GM21529 (cell line): Measurements from ENCODE around the gene SPATC1L.
"Not testable (repeated sequence)": the region's sequence is repeated elsewhere in the genome, so short reads cannot be mapped to it uniquely, and the experiment has no call there.

Source experiments
- ATAC-seq: cut with Tn5 transposase; IDR thresholded peaks from one replicate; pipeline ENCODE4 v1.9.1; 2021; ENCODE audit not compliant: unreplicated experiment

Gene SPATC1L

DNA sequence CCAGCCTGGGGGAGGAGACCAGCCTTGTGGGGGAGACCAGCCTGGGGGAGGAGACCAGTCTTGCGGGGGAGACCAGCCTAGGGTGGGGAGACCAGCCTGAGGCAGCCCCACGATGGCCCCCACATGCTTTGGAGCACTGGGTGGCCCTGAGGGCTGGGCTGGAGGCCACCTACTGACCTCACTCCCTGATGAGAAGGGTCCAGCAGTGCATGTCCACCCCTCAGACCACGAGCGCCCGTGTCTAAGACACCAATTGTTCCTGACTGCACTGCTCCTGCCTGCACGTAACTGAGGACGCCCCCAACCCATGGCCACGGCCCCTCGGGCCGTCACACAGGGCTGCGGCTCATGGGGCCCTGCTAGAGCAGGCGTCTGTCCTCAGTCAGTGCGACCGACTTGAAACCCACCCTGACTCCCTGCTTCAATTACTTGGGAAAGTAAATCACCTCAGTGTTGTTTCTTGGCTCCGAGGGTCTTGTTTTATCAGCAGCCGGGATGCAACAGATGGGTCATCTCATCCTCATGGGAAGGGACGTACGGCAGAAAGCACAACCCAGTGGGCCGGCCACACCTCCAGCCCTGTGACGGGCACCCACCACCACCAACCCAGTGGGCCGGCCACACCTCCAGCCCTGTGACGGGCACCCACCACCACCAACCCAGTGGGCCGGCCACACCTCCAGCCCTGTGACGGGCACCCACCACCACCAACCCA lies at the start of gene SPATC1L:
Gene SPATC1L, minus strand, starts transcription at position 550 of the 715 bp plus-strand sequence. CDS start 1,643 bp downstream, outside the sequence.
- ATAC-seq = no peak

DNA sequence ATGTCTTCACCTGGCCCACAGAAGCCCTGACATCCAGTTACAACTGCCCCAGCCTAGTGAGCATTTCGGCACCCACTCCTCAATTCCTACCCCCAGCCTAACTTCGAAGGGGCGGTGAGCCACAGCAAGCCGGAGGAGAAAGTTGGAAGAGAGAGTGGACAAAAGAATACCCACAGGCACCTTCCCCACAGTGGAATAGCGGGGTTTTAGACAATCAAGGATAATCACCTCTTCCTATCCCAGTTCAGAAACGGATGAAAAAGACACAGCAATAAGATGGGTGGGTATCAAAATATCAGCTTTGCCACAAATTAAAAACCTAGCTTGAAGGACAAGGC lies 45.6 kb upstream of the SPATC1L start:
- no peak for ATAC-seq

GRCh38 chr21:46229133-46229922 lies 45.1 kb upstream of the SPATC1L start:
- peak; percentile 22 for ATAC-seq

DNA sequence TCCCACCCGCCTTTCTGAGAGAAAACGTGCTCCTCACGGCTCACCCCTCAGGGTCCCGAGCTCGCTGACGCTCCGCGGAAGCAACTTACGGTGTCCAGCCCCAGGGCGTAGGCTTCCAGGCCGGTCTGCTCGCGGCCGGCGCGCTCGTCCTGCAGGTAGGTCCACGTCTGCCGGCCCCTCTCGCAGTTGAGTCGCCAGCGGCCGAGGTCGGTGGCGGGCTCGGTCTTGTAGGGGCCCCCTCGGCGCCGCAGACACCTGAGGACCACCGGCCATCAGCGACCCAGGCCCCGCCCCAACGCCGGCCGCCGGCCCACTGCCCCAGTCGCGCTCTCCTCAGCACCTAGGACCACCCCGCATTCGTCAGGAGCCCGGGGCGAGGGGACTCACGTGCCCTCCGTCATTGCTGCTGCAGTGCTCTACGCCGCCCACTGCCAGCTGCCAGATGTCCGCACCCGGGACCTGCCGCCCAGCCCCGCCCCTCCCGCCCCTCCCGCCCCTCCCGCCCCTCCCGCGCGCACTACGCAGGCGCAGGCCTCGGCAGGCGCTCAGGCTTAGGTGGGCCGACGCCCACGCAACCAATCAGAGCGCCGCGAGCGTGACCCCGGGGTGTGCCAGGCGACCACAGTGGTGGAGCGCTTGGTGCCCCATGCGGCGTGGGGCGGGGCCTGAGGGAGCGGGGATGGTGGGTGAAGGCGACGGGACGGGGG lies 44.2 kb upstream of the SPATC1L start, which contains the start of gene LSS:
Gene LSS, minus strand, starts transcription at position 430 of the 707 bp plus-strand sequence. Its CDS starts 29 bp downstream, at position 401.
- peak; percentile 79 for ATAC-seq

DNA sequence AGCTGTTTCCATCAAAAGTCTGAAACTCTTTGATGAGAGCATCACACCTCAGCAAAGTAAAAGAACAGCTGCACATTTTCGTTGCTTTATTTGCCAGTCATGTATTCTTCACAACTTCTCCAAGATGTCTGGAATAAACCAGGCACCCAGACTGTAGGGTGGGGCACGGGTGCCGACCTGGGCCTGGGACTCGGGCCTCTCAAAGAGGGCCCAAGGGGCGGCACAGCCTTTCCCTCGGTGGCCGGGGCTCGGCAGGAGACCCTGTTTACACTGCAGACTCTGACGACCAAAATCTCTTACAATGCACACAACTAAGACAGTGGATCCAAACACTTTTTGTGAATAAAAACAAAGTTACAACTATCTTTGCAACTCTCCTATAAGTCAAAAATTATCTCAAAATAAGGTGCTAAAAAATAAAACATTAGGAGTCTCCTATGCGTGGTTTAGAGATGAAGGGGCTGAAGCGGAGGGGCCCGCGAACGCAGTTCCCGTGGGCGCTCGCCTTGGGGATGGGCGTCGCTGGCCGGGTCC lies 43.6 kb upstream of the SPATC1L start:
- ATAC-seq = no peak

DNA sequence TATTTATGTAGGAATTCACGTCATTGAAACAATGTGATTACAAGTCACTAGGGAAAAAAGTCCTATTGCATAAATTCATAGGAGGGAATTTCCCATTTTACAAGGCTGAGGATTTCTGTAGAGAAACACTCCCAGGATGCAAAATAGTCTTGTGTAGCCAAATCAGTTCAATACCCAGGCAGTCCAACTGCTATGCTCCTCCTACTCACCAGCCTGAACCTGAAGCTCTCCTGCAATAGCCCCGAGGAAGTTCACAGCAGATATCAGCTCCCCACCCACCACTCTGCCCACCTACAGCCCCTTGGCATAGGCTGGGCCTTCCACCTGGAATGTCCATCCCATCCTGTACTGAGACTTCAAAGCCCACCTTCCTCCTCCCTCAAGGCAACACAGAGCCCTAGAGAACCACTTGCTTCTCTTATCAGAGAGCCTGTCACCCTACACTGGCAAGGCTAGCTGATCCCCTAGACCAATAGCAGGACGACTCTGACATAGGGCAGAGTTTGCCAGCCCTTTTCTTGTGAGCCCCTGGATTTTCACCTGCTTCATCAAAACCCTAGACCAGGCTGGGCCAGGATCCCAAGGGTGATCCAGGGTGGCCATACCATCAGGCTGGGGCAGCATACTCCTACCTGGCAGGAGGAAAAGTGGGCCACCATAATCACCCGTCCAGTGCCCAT lies 42.8 kb upstream of the SPATC1L start:
- peak; percentile 27 for ATAC-seq

DNA sequence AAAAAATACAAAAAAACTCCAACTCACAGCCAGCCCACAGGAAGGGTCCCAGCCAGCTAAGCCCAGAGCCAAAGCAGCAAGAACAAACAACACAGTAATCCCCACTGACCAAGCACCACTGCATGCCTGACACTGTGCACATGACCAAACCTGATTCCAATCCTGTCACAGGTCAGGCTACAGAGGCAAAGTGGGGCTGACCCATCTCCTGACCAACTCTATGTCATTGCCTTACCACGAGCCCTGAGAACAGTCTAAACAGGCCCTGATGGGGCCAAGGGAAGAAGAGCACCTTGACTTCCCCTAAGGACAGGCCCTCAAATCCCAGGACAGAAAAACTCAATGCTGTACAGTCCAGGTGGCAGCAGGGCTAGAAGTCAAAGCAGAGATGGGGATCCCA lies 41.9 kb upstream of the SPATC1L start:
- ATAC-seq = no peak

DNA sequence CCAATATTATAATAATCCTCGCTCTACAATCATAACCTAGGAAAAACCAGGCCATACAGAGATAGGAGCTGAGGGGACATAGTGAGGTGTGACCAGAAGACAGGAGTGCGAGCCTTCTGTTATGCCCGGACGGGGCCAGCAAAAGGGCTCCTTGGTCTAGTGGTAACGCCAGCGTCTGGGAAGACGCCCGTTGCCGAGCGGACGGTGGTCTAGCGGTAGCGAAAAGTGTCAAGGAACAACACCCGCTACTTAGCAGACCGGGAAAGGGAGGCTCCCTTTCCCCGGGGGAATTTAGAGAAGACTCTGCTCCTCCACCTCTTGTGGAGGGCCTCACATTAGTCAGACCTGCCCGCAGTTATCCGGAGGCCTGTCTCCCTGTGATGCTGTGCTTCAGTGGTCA lies 39.4 kb upstream of the SPATC1L start:
- not testable (repeated sequence) for ATAC-seq

DNA sequence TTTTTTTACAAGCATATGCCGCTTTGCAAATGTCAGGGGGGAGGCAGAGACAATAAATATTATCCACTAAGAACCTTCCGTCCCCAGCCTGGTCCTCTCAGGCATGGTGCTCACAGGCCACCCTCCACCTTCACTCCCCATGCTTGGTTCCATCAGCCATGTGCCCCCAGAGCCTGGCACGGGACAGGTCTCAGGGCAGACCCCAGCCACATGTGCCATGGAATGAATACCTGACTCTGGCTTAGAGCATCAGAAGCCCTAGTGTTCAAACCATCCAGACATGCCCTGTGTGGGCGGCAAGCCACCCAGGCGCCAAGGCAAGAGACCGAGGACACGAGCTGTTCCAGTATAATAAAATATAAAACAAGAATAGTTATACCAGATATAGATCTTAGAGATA lies 39.0 kb upstream of the SPATC1L start:
- no peak for ATAC-seq

DNA sequence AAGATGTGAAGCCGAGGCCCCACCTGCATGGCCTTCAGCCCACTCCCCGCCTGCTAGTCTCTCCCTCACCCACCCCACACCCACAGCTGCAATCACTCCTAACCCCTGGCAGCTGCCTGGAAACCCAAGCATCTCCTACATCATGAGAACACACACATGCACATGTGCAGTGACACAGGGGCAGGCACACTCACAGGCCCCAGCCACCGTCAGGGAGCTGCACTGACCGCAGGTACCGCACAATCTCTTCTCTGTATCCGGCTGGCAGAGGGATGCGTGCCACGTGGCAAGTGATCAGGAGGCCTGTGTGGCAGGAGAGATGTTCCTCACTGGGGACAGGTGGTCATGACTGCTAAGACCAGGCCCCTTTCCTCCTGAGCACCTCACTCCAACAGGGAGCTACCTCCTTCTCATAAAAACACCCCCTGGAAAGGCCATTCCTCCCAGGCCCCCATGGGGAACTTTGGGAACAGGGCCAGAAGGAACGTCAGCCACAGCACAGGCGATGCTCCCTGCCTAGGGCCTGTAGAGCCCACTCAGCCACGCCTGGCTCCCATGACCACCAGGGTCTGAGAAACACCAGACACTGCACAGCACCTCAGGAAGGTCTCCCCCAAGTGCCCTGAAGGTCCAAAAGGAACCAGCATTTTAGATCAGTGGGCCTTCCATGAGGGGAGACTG lies 38.3 kb upstream of the SPATC1L start:
- no peak for ATAC-seq

DNA sequence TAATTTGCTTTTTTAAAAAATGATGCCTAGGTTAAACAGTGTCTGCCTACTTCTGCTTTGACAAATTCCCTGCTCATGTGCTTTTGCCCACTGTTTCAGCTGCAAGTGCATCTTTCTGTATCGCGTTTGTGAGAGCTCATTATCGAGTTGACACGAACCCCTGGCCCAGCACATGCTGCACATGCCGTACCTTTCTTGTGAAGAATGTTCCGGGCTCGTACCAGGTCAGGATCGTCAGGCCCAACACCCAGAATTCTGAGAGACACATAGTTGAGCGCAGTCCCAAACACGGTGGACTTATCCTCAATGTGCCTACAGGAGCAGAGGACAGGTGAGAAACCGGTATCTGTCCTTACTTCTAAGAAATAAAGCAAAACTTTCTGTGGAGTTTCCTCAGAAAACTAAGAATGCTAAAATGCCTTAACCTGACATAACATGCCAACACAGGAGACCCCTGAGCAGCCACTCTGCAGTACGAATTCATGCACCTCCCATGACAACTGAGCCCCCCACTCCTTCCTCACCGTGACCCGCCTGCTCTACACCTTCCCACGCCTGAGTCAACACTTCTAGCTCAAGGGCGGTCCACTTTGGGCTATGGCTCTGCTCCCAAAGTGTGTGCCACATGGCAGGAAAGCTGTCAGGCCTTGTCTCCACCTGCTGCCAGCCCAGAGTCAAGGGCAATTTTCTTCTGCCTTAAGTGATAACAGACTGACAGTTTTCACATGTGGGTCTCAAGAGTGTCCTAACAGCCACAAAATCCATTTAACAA lies 37.6 kb upstream of the SPATC1L start:
- ATAC-seq = no peak

DNA sequence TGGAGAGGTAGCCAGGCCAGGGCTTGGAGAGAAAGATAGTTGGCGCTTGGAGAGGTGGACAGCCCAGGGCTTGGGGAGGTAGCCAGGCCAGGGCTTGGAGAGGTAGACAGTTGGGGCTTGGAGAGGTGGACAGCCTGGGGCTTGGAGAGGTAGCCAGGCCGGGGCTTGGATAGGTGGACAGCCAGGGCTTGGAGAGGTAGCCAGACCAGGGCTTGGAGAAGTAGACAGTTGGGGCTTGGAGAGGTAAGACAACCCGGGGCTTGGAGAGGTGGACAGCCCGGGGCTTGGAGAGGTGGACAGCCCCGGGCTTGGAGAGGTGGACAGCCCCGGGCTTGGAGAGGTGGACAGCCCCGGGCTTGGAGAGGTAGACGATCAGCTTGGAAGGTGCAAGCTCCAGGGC lies 36.6 kb upstream of the SPATC1L start:
- no peak for ATAC-seq

GRCh38 chr21:46220275-46220810 lies 36.1 kb upstream of the SPATC1L start:
- ATAC-seq = no peak

- no peak for ATAC-seq
These were observed 35.5 kb upstream of the SPATC1L start for GRCh38 chr21:46219591-46220239.

DNA sequence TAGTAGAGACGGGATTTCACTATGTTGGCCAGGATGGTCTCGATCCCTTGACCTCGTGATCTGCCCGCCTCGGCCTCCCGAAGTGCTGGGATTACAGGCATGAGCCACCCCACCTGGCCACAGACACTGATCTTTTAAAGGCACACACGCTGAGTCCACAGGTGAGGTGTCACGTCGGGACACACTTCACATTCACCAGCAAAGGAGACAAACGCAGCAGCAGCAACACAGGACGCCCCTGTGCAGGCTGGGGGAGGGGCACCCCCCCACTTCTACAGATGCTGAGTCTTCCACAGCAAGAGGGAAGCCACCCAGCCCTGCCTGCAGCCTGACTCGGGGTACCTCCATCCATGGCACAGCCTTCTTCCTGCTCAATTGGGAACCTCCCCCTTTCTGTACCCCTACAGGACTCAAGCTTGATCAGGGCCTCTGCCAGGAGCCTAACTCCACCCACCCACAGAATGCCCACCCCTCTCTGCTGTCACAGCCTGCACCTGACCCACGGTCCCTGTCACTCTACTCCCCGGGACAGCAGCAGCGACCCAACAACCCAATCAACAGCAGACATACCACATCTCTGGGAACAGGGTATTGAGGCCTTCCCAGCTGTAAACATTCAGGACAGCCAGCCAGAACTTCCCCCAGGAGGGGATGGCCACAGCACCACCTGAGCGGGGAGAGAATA lies 34.8 kb upstream of the SPATC1L start:
- no peak for ATAC-seq

- ATAC-seq = no peak
These were observed 33.4 kb upstream of the SPATC1L start for GRCh38 chr21:46217511-46218196.

DNA sequence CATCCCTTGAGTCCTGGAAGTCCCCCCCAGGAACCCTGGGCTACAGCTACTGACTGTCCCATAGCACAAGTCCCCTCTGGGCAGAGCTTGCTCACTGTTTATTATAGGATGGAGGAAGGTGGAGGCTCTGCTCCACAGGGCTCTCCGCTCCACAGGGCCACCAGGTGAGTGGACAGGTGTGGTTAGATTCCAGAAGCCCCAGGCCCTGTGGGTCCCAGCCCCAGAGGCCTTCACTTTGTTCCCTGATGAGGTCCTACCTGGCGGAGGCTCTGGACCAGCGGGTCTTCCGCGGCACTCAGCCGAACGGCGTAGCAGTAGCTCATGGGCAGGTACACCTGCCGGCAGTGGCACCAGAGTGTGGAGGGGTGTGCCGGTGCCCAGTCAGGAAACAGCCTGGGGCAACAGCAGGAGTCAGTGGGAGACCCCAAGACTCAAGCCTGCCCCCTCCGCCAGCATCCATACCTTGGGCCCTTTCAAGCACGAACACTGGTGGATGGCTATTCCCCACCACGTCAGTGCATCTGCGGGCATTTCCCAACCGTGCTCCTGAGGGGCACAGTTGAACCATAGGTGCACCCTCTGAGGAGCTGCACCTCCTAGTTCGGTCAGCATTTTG lies 32.0 kb upstream of the SPATC1L start:
- no peak for ATAC-seq
